GM21786 (cell line): ENCODE data around the gene FHIP1A.

ENCODE experiments used
- ATAC-seq: cut with Tn5 transposase; IDR thresholded peaks from one replicate; pipeline ENCODE4 v1.9.1; 2021; ENCODE audit not compliant: unreplicated experiment

The FHIP1A gene

DNA sequence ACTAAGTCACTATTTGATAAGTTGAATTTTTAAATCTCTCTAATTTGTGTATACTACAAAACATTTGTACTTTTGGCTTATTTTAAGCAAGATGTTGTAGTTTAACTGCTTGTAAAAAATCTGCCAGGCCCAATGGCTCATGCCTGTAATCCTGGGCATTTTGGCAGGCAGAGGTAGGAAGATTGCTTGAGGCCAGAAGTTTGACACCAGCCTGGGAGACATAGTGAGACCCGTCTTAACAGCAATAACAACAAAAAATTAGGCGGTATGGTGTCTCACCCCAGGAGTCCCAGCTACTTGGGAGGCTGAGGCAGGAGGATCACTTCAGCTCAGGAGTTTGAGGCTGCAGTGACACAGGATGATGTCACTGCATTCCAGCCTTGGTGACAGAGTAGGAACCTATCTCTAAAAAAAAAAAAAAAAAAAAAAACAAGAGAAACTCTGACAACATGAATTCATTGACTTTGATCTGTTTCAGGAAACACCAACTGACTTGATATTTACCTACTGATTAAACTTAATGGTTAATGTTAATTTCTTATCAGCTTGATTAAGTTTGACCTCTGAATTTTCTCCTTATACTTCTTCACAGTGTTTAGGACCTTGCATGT lies 8.9 kb downstream of the FHIP1A start:
- no peak for ATAC-seq

DNA sequence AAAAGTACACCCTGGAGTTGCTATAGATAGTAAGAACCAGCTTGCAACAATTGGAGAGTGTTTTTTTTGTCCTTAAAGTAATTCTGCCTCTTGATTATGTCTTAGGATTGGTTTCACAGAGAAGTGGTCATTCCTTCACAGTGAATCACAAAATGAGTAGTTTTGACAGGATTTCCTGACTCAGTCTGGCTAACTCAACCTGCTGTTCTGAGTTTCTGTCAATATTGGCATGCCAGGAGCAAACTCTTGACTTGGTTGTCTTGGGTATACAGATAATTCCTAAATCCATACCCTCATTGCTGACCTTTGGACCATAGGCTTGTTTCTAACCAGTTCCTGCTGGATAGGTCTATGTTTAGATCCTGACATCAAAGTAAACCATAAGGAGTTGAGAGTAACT lies 9.4 kb downstream of the FHIP1A start:
- ATAC-seq = no peak

DNA sequence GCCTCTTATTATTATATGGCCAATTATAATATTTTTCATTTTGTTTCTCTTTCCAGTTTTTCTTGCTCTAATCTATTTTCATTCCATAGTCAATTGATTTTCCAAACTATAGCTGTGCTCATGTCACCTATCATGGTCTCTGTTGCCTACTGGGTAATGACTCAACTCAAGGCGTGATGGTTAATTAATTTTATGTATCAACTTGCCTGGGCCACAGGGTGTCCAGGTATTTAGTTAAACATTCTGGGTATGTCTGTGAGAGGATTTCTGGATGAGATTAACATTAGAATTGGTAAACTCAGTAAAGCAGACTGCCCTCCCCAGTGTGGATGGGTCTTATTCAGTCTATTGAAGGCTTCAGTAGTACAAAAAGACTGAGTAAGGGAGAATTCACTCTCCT lies 9.9 kb downstream of the FHIP1A start:
- ATAC-seq = no peak

DNA sequence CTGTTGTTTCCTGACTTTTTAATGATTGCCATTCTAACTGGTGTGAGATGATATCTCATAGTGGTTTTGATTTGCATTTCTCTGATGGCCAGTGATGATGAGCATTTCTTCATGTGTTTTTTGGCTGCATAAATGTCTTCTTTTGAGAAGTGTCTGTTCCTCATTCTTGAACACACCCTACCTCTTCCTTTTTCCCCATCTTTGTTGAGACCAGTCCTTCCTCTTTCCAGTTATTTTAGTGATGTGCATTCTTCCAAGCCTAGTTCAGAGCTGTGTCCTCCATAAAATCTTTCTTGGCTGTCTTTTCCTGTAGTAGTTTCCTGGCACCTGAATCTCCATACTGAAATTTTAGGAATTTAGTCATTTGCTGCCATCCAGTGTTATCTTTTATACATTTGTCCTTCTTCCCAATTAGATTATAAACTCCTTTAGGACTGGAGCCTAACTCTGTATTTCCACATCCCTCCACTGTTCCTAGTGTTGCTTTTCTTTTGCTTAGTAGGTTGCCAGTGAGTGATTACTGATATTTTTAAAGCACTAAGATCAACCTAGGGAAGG lies 11.4 kb downstream of the FHIP1A start:
- ATAC-seq = no peak

DNA sequence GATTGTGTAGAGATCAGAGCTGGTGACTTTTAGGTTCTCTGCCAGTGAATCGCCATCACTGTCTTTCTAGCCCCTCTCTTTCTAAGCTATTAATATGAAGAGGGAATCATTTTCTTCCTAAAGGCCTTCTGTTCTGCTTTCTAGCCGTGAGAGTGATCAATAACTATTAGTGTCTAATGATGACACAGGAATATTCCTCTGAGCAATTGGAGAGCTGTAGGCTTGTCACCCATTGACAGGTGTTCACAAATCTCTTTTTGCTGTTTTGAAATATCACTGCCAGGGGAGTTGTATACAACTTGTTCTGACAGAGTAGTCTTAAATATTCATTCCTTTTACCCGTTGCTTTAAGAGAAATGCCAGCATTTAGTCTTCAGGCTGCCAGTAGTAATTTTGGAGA lies 13.9 kb downstream of the FHIP1A start:
- no peak for ATAC-seq

DNA sequence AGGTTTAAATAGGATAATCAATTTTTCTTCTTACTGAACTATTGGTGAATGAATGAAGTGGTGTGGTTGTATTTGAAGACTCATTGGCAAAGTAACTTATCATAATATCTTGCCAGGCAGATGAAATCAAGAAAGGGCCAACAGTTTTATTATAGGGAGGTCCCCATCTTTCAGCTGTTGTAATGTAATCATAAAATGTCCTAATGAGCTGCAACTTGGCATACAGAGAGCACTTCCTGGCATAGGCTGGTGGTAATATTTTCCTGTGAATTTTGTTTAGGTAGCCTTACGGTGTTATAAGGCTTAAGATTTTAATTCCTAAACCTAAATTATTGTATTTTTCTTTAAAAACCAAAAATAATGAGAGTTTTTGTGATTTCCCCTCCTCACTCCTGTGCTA lies 17.5 kb downstream of the FHIP1A start:
- no peak for ATAC-seq

DNA sequence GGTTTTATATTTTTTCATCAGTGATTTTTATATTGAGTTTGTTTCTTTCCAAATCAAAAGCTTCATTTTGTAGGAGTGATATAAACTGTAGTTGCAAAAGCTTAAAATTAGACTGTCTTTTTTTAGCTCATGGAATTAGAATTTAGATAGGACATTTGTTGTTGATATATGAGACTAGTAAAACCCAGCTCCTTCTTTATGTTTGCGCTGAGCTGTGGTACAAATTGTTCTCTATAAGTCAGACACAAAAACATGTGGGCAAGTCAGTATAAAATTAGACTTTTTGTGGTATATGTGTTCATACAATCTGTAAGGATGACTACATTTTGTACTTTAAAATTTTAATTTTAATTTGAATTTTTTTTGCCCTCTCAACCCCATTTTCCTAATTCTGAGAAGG lies 18.3 kb downstream of the FHIP1A start:
- ATAC-seq = no peak

DNA sequence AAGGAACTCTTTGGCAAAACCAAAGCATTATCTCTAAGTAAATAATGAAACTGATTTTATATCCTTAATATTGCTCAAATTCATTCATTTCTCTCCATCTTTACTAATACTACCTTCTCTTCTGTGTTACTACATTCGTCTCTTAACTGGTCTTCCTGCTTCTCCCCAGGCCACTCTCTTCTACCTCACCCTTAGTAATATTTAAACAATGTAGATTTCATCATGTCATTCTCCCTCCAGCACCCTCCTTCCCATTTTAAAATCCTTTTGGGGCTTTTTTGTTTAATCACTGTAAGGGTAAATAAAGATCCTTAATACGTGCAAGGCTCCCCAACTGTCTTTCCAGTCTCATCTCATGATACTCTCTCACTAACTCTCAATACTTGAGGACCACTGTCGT lies 19.4 kb downstream of the FHIP1A start:
- ATAC-seq = no peak

DNA sequence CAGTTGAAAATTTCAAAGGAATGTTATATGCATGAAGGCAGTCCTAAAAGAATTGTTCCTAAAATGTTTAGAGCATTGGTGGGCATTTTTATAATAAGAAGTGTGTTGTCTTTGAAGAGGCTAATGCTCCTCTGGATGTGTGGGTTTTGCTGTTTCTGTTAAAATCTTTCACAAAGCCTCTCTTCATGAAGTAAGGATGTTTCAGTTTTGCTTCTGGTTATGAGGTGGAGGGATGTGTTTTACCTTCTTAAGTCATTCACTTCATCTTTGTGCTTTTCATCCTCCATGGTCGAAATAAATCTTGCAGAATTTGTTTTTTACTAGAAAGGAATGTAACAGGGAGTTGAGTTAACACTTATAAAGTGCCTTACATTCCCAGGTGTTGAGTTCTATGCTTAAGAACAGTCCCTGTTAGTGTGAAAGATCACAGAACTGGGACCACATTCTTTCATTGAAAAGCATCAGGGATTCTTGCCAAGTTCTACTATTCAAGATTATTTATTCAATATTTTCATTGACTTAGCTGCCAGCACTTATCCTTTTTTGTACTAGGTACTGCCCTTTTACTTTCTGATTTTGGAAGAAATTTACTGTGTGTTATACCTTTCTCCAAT lies 21.1 kb downstream of the FHIP1A start:
- ATAC-seq = peak; percentile 91

DNA sequence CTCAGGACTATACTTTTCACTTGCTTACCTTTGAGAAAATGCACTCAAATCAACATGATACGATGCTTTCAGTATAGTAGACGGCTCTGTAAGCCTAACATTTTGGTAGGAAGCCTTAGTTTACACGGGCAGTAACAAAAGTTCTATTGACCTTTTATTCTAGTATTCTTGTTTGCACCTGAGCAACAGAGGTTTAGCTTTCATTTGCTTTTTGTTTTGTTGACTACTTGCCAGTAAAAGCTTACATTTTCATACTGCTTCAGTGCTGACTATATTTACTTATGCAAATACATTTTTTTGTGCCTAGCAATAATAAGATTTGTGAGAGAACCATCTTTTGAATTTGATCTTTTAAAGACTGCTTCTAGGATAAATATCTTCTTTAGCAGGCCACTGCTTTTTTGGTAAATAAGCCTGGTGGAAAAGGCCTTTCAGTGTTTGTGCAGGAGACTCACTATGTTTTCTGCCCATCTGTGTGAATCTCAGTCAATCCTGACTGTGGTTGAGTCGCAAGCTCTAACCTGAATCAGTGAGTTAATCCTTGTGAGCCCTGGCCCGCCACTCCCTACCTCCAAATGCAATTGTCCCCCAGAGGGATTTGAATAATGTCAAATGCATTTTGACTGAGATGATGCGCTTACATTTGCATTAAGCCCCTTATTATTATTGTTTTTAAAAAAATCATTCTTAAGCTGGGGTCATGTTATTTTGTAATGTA lies 21.9 kb downstream of the FHIP1A start:
- ATAC-seq = no peak

DNA sequence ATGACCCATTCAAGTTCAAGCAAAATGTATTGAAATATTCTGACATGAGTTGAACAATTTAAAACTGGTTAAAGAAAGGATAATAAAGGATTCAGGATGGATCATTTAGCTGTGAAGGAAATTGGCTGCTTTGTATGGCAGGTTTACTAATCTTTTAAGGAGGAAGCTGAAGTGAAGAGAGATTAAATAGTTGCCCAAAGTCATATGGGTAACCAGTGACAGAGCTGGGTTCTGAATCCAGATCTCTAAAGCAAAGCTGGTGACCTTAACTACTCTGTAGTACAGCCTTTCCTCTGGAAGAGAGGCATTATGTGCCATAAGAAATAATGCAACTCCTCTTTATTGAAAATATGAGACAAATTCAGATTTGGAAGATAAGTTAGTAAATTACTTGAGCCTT lies 22.8 kb downstream of the FHIP1A start:
- ATAC-seq = no peak

DNA sequence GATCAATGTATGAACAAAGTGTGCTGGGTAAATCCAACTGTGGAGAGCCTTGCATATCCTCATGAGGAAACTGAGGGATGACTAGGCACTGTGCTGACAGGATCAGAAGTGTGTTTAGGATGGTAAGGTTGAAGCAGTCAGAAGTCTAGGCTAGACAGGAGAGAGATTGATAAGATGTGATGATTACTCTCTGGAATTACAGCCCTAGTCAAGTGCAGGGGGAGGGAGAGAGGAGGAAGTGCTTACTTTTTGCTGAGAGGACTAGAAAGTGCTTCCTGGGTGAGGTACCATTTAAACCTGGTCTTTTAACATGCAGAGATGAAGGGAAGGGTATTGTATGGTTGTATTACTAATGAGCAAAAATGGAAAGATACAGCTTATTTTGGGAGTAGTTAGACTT lies 23.7 kb downstream of the FHIP1A start:
- no peak for ATAC-seq

DNA sequence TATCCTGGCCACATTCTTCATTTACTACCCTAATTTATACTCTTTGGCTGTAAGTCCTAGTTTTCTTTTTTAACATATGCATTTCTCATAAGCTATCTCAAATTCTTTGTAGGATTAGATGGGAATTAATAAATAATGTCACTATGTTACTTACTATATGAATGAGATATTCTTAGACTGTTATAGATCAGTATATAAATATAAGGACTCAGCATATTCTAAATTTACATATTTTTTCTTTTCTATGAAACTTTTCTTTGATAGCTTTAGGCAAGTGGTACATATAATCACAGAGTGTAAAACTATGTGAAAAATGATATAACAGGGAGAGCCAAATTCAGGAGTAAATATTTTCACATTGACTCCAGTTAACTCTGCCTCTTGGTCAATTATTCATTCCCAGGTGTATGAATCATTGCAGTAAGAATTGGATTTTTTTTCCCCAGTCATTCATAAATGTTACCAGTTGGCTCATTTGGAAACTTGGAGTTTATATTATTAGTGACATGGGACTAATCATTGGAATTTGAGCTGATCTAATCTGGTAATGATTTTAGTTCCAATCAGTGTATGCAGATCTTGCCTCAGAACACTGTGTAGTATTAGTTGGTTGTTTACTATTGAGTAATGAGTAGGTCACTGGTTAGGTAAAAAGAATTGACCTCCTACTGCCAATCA lies 25.3 kb downstream of the FHIP1A start:
- no peak for ATAC-seq

DNA sequence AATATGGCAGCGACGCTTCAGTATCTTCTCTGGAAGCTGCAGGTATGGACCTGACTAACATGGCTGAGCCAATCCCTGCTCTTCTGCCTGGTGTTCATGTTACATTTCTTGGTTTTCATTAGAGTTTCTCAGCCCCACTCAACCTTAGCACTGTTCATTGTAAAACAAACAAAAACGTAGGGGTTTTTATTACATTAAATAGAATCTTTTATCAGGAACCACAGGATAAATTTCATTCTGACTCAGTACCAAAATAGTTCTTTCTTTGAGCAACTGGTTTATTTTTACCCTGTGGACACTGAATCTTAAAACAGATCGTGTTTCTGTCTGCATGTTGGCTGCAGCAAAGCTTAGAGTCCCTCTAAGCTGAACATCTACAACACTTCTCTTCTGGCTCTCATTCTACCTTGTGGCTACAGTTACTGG lies 27.1 kb downstream of the FHIP1A start:
- ATAC-seq = no peak

DNA sequence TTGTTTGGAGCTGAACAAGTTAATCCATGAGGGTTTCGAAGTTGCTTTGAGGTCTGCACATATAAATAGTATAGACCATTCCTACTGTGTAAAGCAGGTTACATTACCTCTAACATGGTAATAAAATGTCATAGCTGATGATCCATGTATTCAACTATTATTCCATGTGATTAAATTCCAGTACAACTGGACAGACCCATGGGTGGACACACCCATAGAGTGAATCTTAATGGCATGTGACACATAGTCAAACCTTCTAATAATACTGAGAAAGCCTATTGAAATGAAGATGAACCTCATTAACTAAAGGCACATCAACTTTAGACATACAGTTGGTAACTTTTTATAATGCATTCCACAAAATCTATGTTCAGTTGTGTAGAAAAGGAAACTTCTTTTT lies 28.5 kb downstream of the FHIP1A start:
- ATAC-seq = no peak

DNA sequence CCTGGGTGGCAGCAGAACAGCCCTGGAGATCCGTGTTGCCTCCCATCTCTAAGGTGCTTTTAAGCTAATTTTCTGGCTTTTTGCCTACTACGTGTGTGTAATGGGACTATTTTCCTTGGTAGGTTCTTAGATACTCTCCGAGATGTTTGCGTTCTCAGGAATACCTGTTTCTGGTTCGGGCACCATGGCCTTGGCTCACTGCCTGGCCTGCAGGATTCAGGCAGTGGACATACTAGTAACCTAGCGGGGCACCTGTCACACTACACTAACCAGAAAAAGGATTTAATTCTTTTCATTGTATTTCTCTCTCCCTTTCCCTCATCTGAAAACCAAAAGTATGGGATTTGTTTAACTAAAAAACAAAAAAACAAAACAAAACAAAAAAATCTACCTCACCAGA lies 29.2 kb downstream of the FHIP1A start:
- ATAC-seq = no peak

DNA sequence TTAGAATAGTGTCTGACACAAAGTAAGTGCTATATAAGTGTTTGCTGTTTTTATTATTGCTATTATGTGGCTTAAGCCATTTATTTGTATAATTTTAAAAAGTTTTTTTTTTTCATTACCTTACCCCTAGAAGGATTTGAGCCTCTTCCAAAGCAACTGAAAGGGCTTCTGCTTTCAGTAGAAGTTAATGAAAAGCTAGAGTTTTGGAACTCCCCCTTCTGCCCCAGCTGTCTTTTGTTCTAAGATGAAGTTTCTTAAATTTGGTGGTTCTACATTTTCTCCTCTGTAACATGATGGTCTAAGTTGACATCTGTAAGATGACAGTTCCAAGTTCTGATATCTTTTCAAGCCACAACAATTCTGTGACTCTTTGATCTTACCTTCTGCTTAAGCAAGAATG lies 30.3 kb downstream of the FHIP1A start:
- ATAC-seq = peak; percentile 65

DNA sequence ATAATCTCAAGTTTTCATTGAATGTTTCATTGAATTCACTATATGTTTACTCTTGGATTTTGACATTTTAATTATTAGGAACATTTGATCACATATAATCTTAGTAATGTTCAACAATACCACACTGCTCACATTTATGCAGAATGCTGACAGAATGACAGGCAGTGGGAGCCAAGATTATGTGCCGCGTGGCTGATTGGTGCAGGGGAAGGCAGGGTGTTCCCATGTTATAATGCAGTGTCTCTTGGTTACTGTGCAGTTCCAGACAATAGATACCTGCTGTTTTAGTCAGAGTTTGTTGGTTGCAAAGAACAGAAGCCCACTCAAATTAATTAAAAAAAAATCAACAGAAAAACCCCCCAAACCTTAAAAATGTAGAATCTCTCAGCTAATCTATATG lies 33.0 kb downstream of the FHIP1A start:
- ATAC-seq = no peak

DNA sequence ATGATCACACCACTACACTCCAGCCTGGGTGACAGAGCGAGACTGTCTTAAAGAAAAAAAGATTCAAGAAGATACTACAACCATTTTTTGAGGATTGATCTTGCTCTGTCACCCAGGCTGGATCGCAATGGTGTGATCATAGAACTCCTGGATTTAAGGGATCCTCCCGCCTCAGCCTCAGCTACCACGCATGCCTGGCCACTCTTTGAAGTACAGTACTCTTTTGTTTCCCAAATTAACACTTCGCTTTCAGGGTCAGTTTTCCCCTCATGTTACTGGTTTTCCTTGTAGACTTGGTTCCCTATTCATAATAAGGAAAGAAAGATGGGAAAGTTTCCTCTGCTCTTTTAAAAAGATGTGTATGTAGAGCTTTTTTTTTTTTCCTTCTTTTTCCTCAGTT lies 34.3 kb downstream of the FHIP1A start:
- ATAC-seq = no peak

DNA sequence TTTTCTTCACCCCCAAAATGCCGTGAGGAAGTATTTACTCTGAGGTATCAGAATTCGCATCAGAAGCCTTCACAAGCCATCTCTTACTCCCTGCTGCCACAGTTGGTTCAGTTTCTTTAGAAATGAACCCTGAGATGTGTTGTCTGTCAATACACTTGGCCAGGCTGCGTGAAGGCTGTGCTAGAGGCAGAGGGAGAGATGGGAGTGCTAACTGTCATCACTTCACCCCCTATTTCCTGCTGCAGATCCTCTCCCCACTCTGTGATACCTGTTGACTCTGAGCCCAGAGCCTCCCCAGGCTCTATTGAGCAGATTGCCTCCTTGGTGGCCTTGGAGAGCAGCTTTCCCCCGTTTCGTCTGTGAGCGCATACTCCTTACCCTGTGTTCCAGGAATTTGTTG lies 34.8 kb downstream of the FHIP1A start:
- no peak for ATAC-seq

DNA sequence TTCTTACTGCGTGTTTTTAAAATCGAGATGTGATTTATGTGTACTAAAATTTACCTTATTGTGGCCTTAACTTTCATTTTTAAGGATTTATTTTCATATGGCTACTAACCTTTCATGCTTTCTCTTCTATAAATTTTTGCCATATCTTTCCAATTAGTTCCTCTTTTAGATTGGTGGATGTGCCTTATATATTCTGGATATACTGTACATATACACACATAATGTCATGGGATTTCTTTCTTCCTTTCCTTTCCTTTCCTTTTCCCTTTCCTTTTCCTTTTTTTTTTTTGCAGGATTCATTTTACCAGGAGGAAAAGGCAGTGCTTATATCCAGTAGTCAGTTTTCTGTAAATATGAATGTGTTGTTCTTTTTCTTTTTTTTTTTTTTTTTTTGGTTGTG lies 37.2 kb downstream of the FHIP1A start:
- no peak for ATAC-seq

DNA sequence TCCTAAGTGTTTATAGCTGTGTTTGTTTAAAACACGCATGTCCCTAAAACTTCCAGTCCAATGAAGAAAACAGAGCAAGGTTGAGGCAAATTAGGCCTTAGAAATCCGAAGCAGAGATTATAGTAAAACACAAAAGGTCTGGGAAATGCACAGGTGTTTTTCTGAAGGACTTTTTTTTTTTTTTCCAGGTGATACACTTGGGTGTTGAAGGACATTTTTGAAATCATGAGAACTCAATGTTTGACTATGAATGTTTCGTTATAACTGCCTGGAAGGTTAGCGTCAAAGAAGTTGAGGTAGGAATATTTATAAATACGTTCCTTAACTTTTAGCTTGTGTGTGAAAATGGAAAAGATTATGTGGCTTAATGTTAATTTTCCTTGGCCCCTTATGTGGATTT lies 45.5 kb downstream of the FHIP1A start:
- ATAC-seq = no peak
